HepG2 (cell line): ENCODE data around the gene EPHA6. TPM values are rescaled to one million over a fixed set of nuclear protein-coding genes. Genes with fewer than 3 reads are reported as not detected.
A peak's percentile ranks its signal among the peaks of the same experiment; 100 is the strongest.

Experiments used
- AFF4 ChIP-seq: sonication (generic); formaldehyde crosslinking; IDR thresholded peaks from 2 replicates; pipeline ENCODE4 v1.4.0; 2020; ENCODE audit warnings: missing genetic modification reagents
- ATM ChIP-seq: fragments of 450-650 bp; IDR thresholded peaks from 2 replicates; pipeline ENCODE4 v1.7.1; 2017; ENCODE audit warnings: mild to moderate bottlenecking, borderline replicate concordance
- CBX5 ChIP-seq: sonication (generic); formaldehyde crosslinking; IDR thresholded peaks from 2 replicates; pipeline ENCODE4 v1.4.0; 2020; ENCODE audit warnings: missing genetic modification reagents, borderline replicate concordance
- JDP2 ChIP-seq: sonication (generic); formaldehyde crosslinking; IDR thresholded peaks from 2 replicates; pipeline ENCODE4 v1.8.1; 2022; ENCODE audit warnings: missing genetic modification reagents, borderline replicate concordance
- MLX ChIP-seq: IDR thresholded peaks from 2 replicates; pipeline ENCODE4 v1.6.1; 2016
- PCBP1 ChIP-seq: fragments of 200-400 bp; formaldehyde crosslinking; IDR thresholded peaks from 2 replicates; pipeline ENCODE4 v1.6.1; 2017; ENCODE audit warnings: mild to moderate bottlenecking, low read depth, low read length, borderline replicate concordance
- PHF20 ChIP-seq: sonication (generic); formaldehyde crosslinking; IDR thresholded peaks from 2 replicates; pipeline ENCODE4 v1.5.0; 2020; ENCODE audit warnings: mild to moderate bottlenecking, missing genetic modification reagents
- SMAD3 ChIP-seq: sonication (generic); formaldehyde crosslinking; IDR thresholded peaks from 2 replicates; pipeline ENCODE4 v1.4.0; 2020; ENCODE audit warnings: missing genetic modification reagents
- SRSF4 ChIP-seq: fragments of 200-400 bp; formaldehyde crosslinking; IDR thresholded peaks from one replicate; pipeline ENCODE4 v1.6.1; 2018; ENCODE audit warnings: mild to moderate bottlenecking, low read depth, low read length, moderate library complexity; ENCODE audit not compliant: poor library complexity, severe bottlenecking
- TGIF2 ChIP-seq: IDR thresholded peaks from 2 replicates; pipeline ENCODE4 v1.6.1; 2016; ENCODE audit warnings: control low read depth, missing compliant biosample characterization
- ZFP82 ChIP-seq: sonication (generic); formaldehyde crosslinking; IDR thresholded peaks from 2 replicates; pipeline ENCODE4 v1.5.1; 2020; ENCODE audit warnings: mild to moderate bottlenecking, missing genetic modification reagents, borderline replicate concordance
- ZNF20 ChIP-seq: sonication (generic); formaldehyde crosslinking; IDR thresholded peaks from 2 replicates; pipeline ENCODE4 v1.4.0; 2020; ENCODE audit warnings: mild to moderate bottlenecking, moderate library complexity, missing genetic modification reagents
- ZNF282 ChIP-seq: fragments of 450-650 bp; IDR thresholded peaks from 2 replicates; pipeline ENCODE4 v1.6.1; 2018; ENCODE audit not compliant: partially characterized antibody
- ZNF562 ChIP-seq: sonication (generic); formaldehyde crosslinking; IDR thresholded peaks from 2 replicates; pipeline ENCODE4 v1.8.0; 2022; ENCODE audit warnings: missing genetic modification reagents, borderline replicate concordance
- ZNF572 ChIP-seq: sonication (generic); formaldehyde crosslinking; IDR thresholded peaks from 2 replicates; pipeline ENCODE4 v1.5.1; 2020; ENCODE audit warnings: mild to moderate bottlenecking, missing genetic modification reagents
- ZNF574 ChIP-seq: sonication (generic); formaldehyde crosslinking; IDR thresholded peaks from 2 replicates; pipeline ENCODE4 v1.4.0; 2020; ENCODE audit warnings: missing genetic modification reagents
- ZNF605 ChIP-seq: sonication (generic); formaldehyde crosslinking; IDR thresholded peaks from 2 replicates; pipeline ENCODE4 v1.8.0; 2022; ENCODE audit warnings: mild to moderate bottlenecking, missing genetic modification reagents
- ZNF766 ChIP-seq: sonication (generic); formaldehyde crosslinking; IDR thresholded peaks from 2 replicates; pipeline ENCODE4 v1.5.0; 2020; ENCODE audit warnings: missing genetic modification reagents, borderline replicate concordance
- ZNF784 ChIP-seq: sonication (generic); formaldehyde crosslinking; IDR thresholded peaks from 2 replicates; pipeline ENCODE4 v1.5.1; 2020; ENCODE audit warnings: missing genetic modification reagents, mild to moderate bottlenecking, borderline replicate concordance
- ZSCAN12 ChIP-seq: sonication (generic); formaldehyde crosslinking; IDR thresholded peaks from 2 replicates; pipeline ENCODE4 v1.9.0; 2021; ENCODE audit warnings: mild to moderate bottlenecking, missing genetic modification reagents
- ZSCAN20 ChIP-seq: sonication (generic); formaldehyde crosslinking; IDR thresholded peaks from 2 replicates; pipeline ENCODE4 v1.4.0; 2020; ENCODE audit warnings: missing genetic modification reagents, mild to moderate bottlenecking, borderline replicate concordance
- ZSCAN22 ChIP-seq: sonication (generic); formaldehyde crosslinking; IDR thresholded peaks from 2 replicates; pipeline ENCODE4 v1.4.0; 2020; ENCODE audit warnings: mild to moderate bottlenecking, missing genetic modification reagents
- polyA plus RNA-seq, 8 experiments: library from polyadenylated mRNA; depleted of rRNA in 3 of 8; stranded (reverse) in 7 of 8; unstranded in 1 of 8; fragments of >200 nt; fragmentation: Illumina TruSeq in 4 of 8; extraction: Trizol in 4 of 8; gene quantifications; 2 replicates each; pipeline versions ENCODE4 v1.2.1 to v1.2.3, GENCODE V29; 2011 to 2016; ENCODE audit warnings: low read depth in 4 of 8, missing spikeins in 1 of 8, mixed read lengths in 1 of 8; ENCODE audit not compliant: insufficient read depth in 1 of 8
- total RNA-seq, 5 experiments: library from RNA; depleted of rRNA; stranded (reverse); fragments of >200 nt; fragmentation: Illumina TruSeq; extraction: Trizol; gene quantifications; 2 replicates each; pipeline ENCODE4 v1.2.3, GENCODE V29; 2016; ENCODE audit warnings: low read depth in 1 of 5

Gene EPHA6
- total and polyA plus RNA-seq, 2 of the 13 experiments (the other 11 are each of a cell fraction or from before 2014, with no cell fraction given) = not detected

GRCh38 chr3:97764407-97765238 is 950.2 kb downstream of the EPHA6 start, which contains the start of gene ARL6 (continued):
- TF ChIP-seq ZNF784 (CRISPR knock-in tag) (peak; percentile 56; the same call in 1 of the 2 replicates), ZNF572 (no peak), CBX5 (CRISPR knock-in tag) (no peak; the same call in 1 of the 2 replicates), ZNF562 (CRISPR knock-in tag) (no peak), ZNF605 (CRISPR knock-in tag) (peak; percentile 54; the same call in 1 of the 2 replicates), TGIF2 (no peak), PCBP1 (no peak), PHF20 (CRISPR knock-in tag) (peak; percentile 81), ZSCAN22 (CRISPR knock-in tag) (no peak), ZNF574 (CRISPR knock-in tag) (peak; percentile 87), ZNF766 (no peak), ZNF282 (no peak), ZFP82 (CRISPR knock-in tag) (peak; percentile 88; the same call in 1 of the 2 replicates), AFF4 (CRISPR knock-in tag) (no peak), ZSCAN12 (CRISPR knock-in tag) (no peak), SMAD3 (CRISPR knock-in tag) (no peak), ZNF20 (CRISPR knock-in tag) (0 out of 2 replicates have a peak, but pooled peaks have one; percentile 66), JDP2 (CRISPR knock-in tag) (no peak), SRSF4 (no peak), MLX (CRISPR knock-in tag) (no peak; the same call in 1 of the 2 replicates), ATM (no peak), ZSCAN20 (CRISPR knock-in tag) (no peak)
